GM19099 (cell line): Measurements from ENCODE around the gene FGB.

Experiments
- POLR2A ChIP-seq: IDR thresholded peaks from 3 replicates; pipeline ENCODE4 v1.6.1; 2011; ENCODE audit warnings: low read depth; ENCODE audit not compliant: insufficient read length; ENCODE audit errors: extremely low read depth

FGB gene

DNA sequence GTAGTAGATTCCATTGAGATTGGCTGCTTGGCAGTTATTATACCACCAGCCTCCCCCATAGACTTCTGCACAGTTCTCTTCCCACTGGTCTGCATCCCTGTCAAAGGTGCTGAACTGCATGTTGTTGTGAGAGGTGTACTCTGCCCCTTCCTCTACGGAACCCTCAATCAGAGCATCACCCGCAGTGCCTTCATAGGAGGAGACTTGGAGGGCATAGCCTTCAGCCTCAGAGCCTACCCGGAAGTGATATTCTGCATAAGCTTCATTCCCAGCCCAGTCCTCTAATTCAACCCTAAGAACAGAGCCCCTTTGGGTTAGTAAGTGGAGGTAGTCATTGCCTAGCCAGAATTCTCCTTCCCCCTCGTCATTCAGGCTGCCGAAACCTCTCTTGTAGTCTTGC, 21.4 kb downstream of the FGB start:
- no peak for TF ChIP-seq POLR2A

DNA sequence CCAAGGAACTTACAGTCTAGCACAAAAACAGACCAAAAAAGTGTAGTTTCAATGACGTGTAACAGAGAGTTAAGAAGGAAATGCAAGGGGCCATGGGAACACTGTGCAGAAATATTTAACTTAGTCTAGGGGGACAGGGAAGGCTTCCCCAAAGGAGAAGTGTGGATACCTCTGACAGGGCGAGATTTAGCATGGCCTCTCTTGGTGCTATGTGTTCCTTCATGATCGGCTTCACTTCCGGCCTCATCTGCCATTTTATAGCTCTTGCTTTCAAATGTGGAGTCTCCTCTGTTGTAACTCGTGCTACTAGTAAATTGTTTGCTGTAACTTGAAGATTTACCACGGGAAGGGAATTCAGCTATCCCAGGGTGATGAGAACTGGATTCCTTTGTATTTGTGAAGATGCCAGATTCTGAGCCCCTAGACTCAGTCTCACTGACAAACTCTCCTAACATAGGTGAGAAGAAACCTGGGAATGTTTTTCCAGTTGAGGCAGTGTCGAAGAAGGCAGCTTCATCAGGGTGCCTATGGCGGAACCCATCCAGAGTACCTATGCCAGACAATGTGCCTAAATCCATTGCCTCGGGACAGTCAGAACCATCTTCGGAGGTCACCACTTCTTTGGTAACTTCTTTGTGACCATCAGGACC, 22.7 kb downstream of the FGB start:
- TF ChIP-seq POLR2A = no peak

DNA sequence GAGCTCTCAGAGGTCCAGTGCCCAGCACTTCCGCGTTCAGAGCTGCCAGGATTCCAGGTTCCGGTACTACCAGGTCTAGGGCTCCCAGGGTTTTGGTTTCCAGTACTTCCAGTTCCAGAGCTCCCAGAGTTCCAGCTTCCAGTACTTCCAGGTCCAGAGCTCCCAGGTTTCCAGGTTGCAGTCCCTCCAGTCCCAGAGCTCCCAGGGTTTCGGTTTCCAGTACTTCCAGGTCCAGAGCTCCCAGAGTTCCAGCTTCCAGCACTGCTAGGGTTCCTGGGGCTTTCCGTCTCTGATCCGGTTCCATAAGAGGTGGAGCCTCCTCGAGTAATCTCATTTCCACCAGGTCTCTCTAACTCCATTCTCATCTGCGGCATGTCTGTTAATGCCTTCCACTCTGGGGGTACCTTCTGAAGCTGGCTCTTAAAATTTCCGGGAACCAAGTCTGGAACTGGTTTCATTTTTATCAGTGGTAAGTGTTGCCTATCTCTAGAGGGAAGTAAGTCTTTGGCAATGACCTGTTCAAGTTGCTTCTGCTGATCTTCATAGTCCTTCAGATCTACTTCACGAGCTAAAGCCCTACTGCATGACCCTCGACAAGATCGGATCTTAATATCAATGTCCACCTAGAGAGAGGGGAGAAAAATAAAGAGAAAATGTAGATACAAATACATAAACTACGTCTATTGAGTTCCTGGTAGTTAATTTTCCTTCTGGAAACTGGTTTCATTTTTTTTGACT, 23.7 kb downstream of the FGB start:
- TF ChIP-seq POLR2A = no peak

DNA sequence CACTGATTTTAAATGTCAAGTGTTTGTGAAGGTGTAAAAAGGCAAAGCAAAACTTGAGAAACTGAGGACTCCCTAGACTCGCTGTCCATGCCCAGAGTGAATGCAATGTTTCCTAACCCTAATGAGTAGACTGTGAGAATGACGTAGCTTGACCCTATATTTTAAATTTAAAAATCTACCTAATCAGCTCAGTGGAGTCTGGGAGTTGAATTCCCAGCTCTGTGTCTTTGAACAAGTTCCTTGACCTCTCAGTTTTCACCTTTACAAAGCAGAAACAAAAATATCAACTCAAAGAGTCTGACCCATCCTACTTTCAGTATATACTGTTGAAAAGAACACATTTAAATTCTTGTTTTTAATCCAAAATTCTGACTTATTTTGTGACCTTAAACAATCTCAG, 25.4 kb downstream of the FGB start:
- TF ChIP-seq POLR2A = no peak

DNA sequence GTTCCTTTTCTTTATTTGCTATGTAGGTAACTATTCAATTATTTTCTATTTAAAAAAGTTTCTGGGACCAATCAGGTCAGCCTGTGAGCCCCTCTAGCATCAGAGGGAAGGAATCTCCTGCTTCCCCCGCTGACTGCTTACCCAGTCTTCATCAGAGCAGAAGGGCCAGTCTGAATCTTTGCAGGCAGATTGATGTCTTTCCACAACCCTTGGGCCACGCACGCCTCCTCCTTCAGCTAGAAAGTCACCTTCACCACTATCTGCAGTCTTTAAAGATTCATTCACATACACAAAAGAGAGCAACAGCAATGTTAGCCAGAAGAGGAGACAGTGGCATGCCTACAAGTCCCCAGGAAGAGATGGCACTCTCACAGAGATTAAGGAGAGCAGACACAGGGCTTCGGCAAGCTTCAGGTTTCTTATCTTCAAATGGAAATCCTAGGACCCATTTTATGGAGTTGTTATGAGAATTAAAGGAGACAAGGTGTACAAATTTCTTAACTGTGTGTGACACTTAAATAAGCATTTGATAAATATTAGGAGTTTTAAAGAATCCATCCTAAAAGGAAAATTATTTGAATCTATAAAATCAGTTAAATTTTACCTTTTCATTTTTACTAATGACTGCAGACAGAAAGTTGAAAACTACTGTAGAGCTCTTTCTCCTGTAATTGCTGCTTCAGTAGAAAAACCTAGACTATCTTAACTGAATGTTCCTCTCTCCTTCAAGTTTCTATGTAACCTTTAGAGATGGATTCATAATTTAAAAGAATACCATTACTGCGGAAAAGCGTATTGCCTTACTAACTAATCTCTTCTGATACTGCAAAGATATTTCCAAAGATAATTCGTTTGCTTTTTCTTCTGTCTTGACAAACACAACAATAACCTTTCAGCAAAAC, 26.7 kb downstream of the FGB start:
- no peak for TF ChIP-seq POLR2A

DNA sequence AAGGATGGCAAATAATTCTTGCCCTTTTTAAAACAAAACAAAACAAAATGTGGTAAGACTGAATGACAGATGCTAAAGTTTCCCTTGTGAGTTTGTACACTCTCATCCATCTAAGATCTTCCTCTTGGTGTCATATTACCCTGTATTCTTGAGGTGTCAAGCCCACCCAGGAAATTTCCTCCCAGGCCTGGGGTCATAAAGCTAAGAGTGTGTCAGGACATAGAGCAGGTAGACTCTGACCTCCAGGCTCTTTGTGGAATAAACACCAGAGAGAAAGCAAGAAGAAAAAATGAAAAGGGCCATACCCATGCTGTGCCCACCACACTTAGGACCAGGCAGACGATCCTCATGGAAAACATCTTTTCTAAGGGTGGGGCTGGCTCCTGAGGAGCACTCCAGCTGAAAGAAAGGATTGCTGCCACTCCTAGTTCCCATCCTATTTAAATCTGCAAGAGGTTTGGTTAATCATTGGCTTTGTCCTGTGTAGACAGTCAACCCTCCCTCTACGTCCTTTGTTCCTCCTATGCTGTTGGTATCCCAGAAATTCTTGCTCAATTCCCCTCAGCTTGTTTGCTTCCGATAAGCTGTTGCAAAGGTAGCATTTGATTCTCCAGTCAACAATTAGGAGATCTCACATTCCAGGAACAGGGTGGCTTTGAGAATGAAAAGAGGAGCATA, 27.7 kb downstream of the FGB start, which contains the start of gene FGA:
FGA (minus strand) TSS at position 414 of the 678 bp plus-strand sequence; CDS start at position 359, 55 bp downstream.
- TF ChIP-seq POLR2A = no peak

DNA sequence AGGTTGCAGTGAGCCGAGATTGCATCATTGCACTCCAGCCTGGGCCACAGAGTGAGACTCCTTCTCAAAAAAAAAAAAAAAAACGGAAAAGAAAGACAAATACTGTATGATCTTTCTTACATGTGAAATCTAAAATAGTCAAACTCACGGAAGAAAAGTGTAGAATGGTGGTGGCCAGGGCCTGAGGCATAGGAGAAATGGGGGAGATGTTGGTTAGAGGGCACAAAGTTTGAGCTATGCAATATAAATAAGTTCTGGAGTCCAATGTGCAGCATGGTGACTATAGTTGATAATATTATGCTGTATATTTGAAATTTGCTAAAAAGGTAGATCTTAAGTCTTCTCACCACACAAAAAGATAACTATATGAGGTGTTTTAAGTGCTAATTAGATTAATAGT, 29.1 kb downstream of the FGB start:
- no peak for TF ChIP-seq POLR2A

DNA sequence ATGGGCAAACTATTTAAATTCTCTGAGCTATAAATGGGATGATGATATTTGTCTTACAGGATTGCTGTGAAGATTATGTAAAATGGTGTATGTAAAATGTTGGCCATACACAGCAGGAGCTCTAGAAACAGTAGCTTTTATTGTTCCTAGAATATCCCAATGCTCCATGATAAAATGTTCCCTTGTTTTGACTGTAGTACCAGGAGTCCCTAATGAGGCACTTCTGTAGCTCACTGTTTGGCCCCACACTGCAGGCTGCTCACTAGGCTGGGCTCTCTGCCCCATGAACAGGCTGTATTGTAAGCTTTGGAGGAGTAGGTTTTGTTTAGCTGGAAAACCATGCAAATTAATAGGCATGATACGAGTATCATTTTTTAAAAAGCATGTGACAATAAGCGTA, 31.1 kb downstream of the FGB start:
- no peak for TF ChIP-seq POLR2A

DNA sequence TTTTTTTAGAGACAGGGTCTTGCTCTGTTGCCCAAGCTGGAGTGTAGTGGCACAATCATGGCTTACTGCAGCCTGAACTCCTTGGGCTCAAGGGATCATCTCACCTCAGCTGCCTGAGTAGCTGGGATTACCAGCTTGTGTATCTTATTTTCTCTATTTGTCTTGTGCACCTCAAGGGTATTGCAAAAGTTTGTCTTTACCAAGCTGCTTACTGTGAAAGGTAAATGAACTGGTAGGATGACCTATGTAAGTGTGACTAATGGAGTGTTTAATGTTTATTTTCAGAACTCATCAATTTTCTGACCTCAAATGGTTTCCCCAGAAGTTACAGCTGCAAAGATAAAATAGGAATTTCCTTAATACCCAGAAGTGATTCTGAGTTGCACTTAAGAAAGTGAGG, 33.0 kb downstream of the FGB start:
- TF ChIP-seq POLR2A = no peak

DNA sequence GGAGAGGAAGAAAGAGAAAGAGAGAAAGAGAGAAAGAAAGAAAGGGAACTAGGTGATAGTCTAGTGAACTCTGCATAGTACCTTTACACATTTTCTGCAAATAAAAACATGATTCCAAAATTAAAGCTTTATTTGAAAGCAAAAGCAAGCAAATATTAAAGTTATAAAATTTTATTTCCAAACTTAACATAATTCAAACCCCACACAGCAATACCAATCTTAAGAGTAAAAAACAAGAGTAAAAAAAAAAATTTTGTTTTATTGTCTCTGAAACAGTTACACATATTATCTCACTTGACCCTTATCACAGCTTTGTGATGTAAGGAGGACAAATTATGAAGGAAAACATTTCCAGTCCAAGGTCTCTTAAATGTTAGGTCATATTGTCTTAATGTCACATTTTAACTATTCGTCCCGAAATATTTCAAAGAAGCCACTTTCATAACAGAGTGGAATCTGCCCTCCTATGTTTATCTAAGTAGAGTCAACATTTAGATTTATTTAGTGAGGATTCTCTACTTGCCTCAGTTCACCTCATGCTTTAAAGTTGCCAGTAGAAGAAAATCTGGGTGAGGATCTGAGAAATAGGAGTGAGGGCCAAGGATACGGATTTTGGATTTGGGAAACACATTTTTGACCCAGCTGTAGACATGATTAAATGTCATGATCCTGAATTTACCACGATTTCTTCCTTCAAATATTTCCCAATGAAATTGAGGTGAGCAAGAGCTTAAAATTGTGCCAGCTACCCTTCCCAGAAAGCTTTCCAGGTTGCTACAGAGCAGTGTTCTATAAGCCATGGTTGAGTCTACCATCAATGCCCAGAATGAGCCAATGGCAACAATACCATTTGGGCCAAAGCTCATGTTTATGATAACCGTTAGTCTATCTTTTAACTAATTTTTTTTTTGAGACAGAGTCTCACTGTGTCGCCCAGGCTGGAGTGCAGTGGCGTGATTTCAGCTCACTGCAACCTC, 35.3 kb downstream of the FGB start:
- TF ChIP-seq POLR2A = no peak

DNA sequence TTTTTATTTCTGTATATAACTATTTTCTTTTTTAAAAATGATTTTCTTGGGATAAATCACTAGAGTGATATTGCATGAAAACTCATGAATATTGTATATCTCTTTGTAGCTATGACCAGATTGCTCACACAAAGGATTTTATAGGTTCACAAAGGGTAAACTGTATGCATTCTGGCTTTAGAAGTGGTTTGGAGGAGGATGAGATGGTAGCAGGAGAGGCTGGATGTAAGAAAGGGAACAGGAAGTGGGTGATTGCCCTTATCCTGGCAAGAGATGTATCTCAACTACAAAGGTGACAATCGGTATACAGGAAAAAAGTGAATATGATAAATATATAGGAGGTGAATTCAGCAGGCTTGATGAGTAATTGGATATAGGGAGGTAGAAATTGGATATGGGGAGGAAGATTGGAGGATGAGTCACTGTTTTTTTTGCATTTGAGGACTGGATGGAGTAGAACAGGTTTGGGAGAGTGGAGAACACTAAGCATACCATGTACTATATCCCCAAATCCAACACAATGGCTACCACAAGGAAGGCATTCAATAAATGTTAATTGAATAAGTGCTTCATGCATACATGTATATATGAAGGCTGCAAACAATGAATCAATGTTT, 39.7 kb downstream of the FGB start:
- no peak for TF ChIP-seq POLR2A

DNA sequence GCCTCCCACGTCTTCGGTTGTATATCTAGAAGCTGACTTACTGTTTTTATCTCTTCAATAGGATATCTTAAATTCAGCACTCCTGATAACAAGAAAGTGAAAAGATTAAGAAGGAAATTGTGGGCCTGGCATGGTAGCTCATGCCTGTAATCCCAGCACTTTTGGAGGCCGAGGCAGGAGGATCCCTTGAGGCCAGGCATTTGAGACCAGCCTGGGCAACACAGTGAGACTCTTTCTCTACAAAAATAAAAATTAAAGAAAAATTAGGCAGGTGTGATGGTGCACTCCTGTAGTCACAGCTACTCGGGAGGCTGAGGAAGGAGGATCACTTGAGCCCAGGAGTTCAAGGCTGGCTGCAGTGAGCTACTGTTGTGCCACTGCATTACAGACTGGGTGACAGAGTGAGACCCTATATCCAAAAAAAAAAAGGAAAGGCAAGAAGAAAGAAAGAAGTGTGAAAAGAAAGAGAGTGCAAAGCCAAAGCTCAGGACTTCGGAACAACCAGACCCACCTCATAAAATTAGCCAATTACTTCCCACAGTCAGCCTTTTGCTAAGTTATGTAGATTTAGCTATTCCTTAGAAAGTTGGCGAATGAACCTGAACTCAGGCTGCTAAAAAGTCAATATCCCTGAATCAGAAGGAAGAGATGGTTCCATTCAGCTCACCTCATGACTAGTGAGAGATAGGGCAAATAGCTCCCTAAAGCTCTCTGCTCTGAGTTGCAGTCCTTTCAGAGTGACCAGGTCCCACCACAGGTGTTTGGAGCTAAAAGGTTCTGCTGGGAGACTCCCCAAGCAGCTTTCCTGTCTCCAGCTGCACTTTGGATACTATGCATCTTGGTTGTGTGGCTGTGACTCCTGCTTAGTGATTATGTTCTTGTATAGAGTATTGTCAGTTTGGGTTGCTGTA, 40.5 kb downstream of the FGB start:
- no peak for TF ChIP-seq POLR2A
